B cell (primary cell): Measurements from ENCODE around the gene CCNG2. TPM values are rescaled to one million over a fixed set of nuclear protein-coding genes. Genes with fewer than 3 reads are reported as not detected.

ENCODE experiments used
- ATAC-seq: fragments of 200-7000 bp; cut with Tn5 transposase; one replicate; pipeline ENCODE4 v1.10.0; 2021; ENCODE audit warnings: low read depth, mild to moderate bottlenecking, moderate number of reproducible peaks, moderate library complexity
- CTCF ChIA-PET: fragments of 350-600 bp; sonication (Branson Sonifier 250); formaldehyde crosslinking; loops from one replicate; lab custom pipeline; 2021; ENCODE audit warnings: antibody characterized with exemption, inconsistent platforms; lab: Charles Lee
- POLR2A ChIA-PET: fragments of 350-600 bp; sonication (Branson Sonifier 250); formaldehyde crosslinking; loops from one replicate; lab custom pipeline; 2021; ENCODE audit warnings: antibody characterized with exemption; lab: Charles Lee
- DNase-seq: peaks from one replicate; pipeline ENCODE4 v3.0.0; 2013
- H2AFZ ChIP-seq: 2 replicates; pipeline ENCODE4 v1.6.1; 2012; ENCODE audit warnings: mild to moderate bottlenecking, low read depth, low read length; ENCODE audit not compliant: insufficient read depth, poor library complexity, severe bottlenecking
- H3K27ac ChIP-seq, 2 donors: 1 replicate in 1 of 2; 2 replicates in 1 of 2; pipeline ENCODE4 v1.5.1; 2012 to 2013; ENCODE audit warnings: low read length in 2 of 2, mild to moderate bottlenecking in 2 of 2, moderate library complexity in 1 of 2
- H3K27me3 ChIP-seq, 4 experiments: fragments of 200-600 bp in 1 of 4; sonication (generic) in 1 of 4; replicated peaks in 1 of 4; 1 replicate in 2 of 4; 2 replicates in 2 of 4; pipeline versions ENCODE4 v1.6.1 to v1.7.0; 2013 to 2016; ENCODE audit warnings: low read length in 3 of 4, mild to moderate bottlenecking in 2 of 4, mixed read lengths in 1 of 4, moderate library complexity in 1 of 4; ENCODE audit not compliant: insufficient read depth in 4 of 4, control insufficient read depth in 3 of 4; ENCODE audit errors: control extremely low read depth in 1 of 4
- H3K36me3 ChIP-seq, 2 experiments: replicated peaks in 1 of 2; 1 replicate in 1 of 2; 2 replicates in 1 of 2; pipeline versions ENCODE4 v1.6.1 to v1.7.1; 2013; ENCODE audit warnings: low read length in 1 of 2; ENCODE audit not compliant: insufficient read depth in 2 of 2, control insufficient read depth in 1 of 2; ENCODE audit errors: control extremely low read depth in 1 of 2, extremely low read depth in 1 of 2
- H3K4me1 ChIP-seq, 2 donors: fragments of 200-600 bp in 1 of 2; sonication (generic) in 1 of 2; 1 replicate in 1 of 2; 2 replicates in 1 of 2; pipeline versions ENCODE4 v1.5.1 to v1.6.1; 2013 to 2017; ENCODE audit warnings: low read length in 2 of 2; ENCODE audit not compliant: control insufficient read depth in 2 of 2, insufficient read depth in 2 of 2
- H3K4me2 ChIP-seq: replicated peaks from 2 replicates; pipeline ENCODE3; 2012; ENCODE audit warnings: mild to moderate bottlenecking, low read depth, low read length; ENCODE audit not compliant: poor library complexity, severe bottlenecking
- H3K4me3 ChIP-seq, 5 experiments: fragments of 200-600 bp in 1 of 5; sonication (generic) in 1 of 5; 1 replicate in 3 of 5; 2 replicates in 2 of 5; pipeline versions ENCODE4 v1.5.1 to v1.7.0; 2011 to 2016; ENCODE audit warnings: low read length in 4 of 5, mild to moderate bottlenecking in 4 of 5, low read depth in 2 of 5, control low read depth in 1 of 5, moderate library complexity in 1 of 5; ENCODE audit not compliant: insufficient read depth in 1 of 5; ENCODE audit errors: control extremely low read depth in 1 of 5, extremely low read depth in 1 of 5
- H3K79me2 ChIP-seq: fragments of 200-600 bp; sonication (generic); one replicate; pipeline ENCODE4 v1.6.0; 2016; ENCODE audit warnings: low read length; ENCODE audit not compliant: control insufficient read depth, insufficient read depth
- H3K9ac ChIP-seq: fragments of 200-600 bp; sonication (generic); 2 replicates; pipeline ENCODE4 v1.6.1; 2017; ENCODE audit warnings: mild to moderate bottlenecking, low read length, moderate library complexity
- H3K9me3 ChIP-seq, 3 donors: one replicate each; pipeline versions ENCODE4 v1.6.1 to v1.7.1; 2013; ENCODE audit warnings: low read length in 2 of 3; ENCODE audit not compliant: control insufficient read depth in 2 of 3, insufficient read depth in 1 of 3; ENCODE audit errors: control extremely low read depth in 1 of 3
- H4K20me1 ChIP-seq: 2 replicates; pipeline ENCODE4 v1.6.0; 2012; ENCODE audit warnings: mild to moderate bottlenecking, low read length; ENCODE audit not compliant: insufficient read depth, control insufficient read depth, poor library complexity, severe bottlenecking
- H3K27ac Mint-ChIP-seq: one replicate; pipeline ENCODE4 v1.8.0; 2021; ENCODE audit warnings: mixed read lengths
- H3K27me3 Mint-ChIP-seq: one replicate; pipeline ENCODE4 v1.8.0; 2021; ENCODE audit warnings: mixed read lengths
- H3K4me1 Mint-ChIP-seq: one replicate; pipeline ENCODE4 v1.8.0; 2021; ENCODE audit warnings: mixed read lengths
- H3K4me3 Mint-ChIP-seq: one replicate; pipeline ENCODE4 v1.8.0; 2021; ENCODE audit warnings: mixed read lengths
- H3K9me3 Mint-ChIP-seq: one replicate; pipeline ENCODE4 v1.8.0; 2022; ENCODE audit warnings: mixed read lengths; ENCODE audit not compliant: insufficient read depth
- EZH2 ChIP-seq: IDR thresholded peaks from 2 replicates; pipeline ENCODE4 v1.6.1; 2012; ENCODE audit warnings: borderline replicate concordance, low read depth, mild to moderate bottlenecking, moderate library complexity, low read length; ENCODE audit not compliant: insufficient read depth, poor library complexity, severe bottlenecking
- WGBS: methylation state at CpG from one replicate; pipeline ENCODE4 v1.1.5; 2013; ENCODE audit warnings: missing lambda C conversion rate; ENCODE audit not compliant: insufficient coverage; 5-methylcytosine and 5-hydroxymethylcytosine counted together
- intact Hi-C: fragments of 100-400 bp; cut with micrococcal nuclease; formaldehyde crosslinking; loops from one replicate; pipeline ENCODE4 v1.10.0; 2022
- polyA plus RNA-seq: library from polyadenylated mRNA; depleted of rRNA; stranded (reverse); fragments of >200 nt; gene quantifications from 2 replicates; pipeline ENCODE4 v1.2.3, GENCODE V29; 2012
- total RNA-seq, 2 donors: library from RNA; stranded (reverse); fragments of 120-200 nt in 1 of 2; gene quantifications; 1 replicate in 1 of 2; 2 replicates in 1 of 2; pipeline versions ENCODE4 v1.2.3 to v1.2.4, GENCODE V29; 2013 to 2022
- TF ChIP-seq, protein P1 (sequence below): fragments of 200-600 bp; IDR thresholded peaks from one replicate; pipeline ENCODE4 v1.8.0; 2022; ENCODE audit warnings: antibody characterized with exemption, mild to moderate bottlenecking

The CCNG2 gene
- total and polyA plus RNA-seq, 2 donors (not counting 1 experiment from before 2014, with no cell fraction given): 39.9 to 71.9 TPM

- H2AFZ ChIP-seq: peak overlapping the region; percentile 53
- H4K20me1 ChIP-seq: no peaks in the 10 kb centered on the region
- TF ChIP-seq EZH2: no peak
- TF ChIP-seq, protein P1, sequence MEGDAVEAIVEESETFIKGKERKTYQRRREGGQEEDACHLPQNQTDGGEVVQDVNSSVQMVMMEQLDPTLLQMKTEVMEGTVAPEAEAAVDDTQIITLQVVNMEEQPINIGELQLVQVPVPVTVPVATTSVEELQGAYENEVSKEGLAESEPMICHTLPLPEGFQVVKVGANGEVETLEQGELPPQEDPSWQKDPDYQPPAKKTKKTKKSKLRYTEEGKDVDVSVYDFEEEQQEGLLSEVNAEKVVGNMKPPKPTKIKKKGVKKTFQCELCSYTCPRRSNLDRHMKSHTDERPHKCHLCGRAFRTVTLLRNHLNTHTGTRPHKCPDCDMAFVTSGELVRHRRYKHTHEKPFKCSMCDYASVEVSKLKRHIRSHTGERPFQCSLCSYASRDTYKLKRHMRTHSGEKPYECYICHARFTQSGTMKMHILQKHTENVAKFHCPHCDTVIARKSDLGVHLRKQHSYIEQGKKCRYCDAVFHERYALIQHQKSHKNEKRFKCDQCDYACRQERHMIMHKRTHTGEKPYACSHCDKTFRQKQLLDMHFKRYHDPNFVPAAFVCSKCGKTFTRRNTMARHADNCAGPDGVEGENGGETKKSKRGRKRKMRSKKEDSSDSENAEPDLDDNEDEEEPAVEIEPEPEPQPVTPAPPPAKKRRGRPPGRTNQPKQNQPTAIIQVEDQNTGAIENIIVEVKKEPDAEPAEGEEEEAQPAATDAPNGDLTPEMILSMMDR: no peak
- H3K9me3 ChIP-seq: peaks cover 0 to 1% (median 0%) of the 10 kb centered on the region in 3 donors
- ATAC-seq: no peak
- H3K9me3 Mint-ChIP-seq: no peaks in the 10 kb centered on the region
- no peaks in the 10 kb centered on the region for H3K27me3 Mint-ChIP-seq
- ChIA-PET POLR2A (no interaction called here), CTCF (interaction anchor here (1.1 to 2.5 kb wide), 3 partner anchors 20 to 56 kb away, joined by 4 to 13 read pairs (median 4); no protein-coding TSS in a partner anchor)
- H3K4me3 ChIP-seq: no peak overlapping the region
- peak overlapping the region in 1 of 2 donors; percentile 35 for H3K27ac ChIP-seq
- H3K9ac ChIP-seq: no peak overlapping the region
- H3K27me3 ChIP-seq: no peaks in the 10 kb centered on the region
- H3K79me2 ChIP-seq: peaks cover 4% of the 10 kb centered on the region
- no peaks in the 10 kb centered on the region for H3K36me3 ChIP-seq
- DNase-seq: no peak
- intact Hi-C loops: no loop called here
- peaks cover 38% of the 10 kb centered on the region for H3K4me1 Mint-ChIP-seq
- no peak overlapping the region for H3K4me2 ChIP-seq
- H3K4me1 ChIP-seq: peaks cover 34% of the 10 kb centered on the region in 2 donors
- H3K27ac Mint-ChIP-seq: peak overlapping the region; percentile 71
- H3K4me3 Mint-ChIP-seq: no peak overlapping the region
- WGBS: no CpG with 5 or more reads among the region's 5 CpGs
Measured at GRCh38 chr4:77147079-77147782, 9.8 kb upstream of the CCNG2 start.

DNA sequence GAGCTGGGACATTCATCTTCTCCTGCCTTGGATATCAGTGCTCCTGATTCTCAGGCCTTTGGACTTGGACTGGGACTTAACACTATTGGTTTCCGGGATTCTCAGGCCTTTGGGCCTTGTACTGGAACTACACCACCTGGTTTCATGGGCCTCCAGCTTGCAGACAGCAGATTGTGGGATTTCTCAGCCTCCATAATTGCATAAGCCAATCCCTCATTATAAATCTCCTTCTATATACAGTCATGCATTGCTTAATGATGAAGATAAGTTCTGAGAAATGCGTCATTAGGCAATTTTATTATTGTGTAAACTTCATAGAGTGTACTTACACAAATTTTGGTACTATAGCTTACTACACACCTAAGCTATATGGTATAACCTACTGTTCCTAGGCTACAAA lies 8.9 kb upstream of the CCNG2 start:
- Mint-ChIP-seq H3K4me3 (no peak overlapping the region), H3K27ac (no peak overlapping the region), H3K27me3 (no peaks in the 10 kb centered on the region), H3K4me1 (peaks cover 47% of the 10 kb centered on the region), H3K9me3 (no peaks in the 10 kb centered on the region)
- ATAC-seq: no peak
- CTCF ChIA-PET: interaction anchor here (2.5 kb wide), 1 partner anchor 53 kb away, joined by 13 read pairs; no protein-coding TSS in a partner anchor
- H3K4me2 ChIP-seq: no peak overlapping the region
- POLR2A ChIA-PET: no interaction called here
- no peak overlapping the region for H3K9ac ChIP-seq
- no peaks in the 10 kb centered on the region for H3K36me3 ChIP-seq
- no peaks in the 10 kb centered on the region for H4K20me1 ChIP-seq
- no peak overlapping the region for H3K4me3 ChIP-seq
- TF ChIP-seq, protein P1: no peak
- no peak for TF ChIP-seq EZH2
- H2AFZ ChIP-seq: peak overlapping the region; percentile 12
- no peaks in the 10 kb centered on the region for H3K27me3 ChIP-seq
- WGBS: 100% methylated on average over 1 of the region's 2 CpGs
- H3K9me3 ChIP-seq: peaks cover 0 to 1% (median 0%) of the 10 kb centered on the region in 3 donors
- peaks cover 4% of the 10 kb centered on the region for H3K79me2 ChIP-seq
- intact Hi-C loops: no loop called here
- H3K27ac ChIP-seq: no peak overlapping the region
- H3K4me1 ChIP-seq: peaks cover 42 to 43% of the 10 kb centered on the region in 2 donors
- no peak for DNase-seq
